Neural cell (in vitro differentiated cells): Measurements from ENCODE around the gene UGT1A4. TPM values are rescaled to one million over a fixed set of nuclear protein-coding genes. Genes with fewer than 3 reads are reported as not detected.

ENCODE experiments used
- H2AFZ ChIP-seq: fragments of 200-600, 300-800 bp; sonication (generic), shearing (Covaris generic); 2 replicates; pipeline ENCODE4 v1.6.0; 2014; ENCODE audit warnings: low read depth, mild to moderate bottlenecking, antibody characterized with exemption, low read length, moderate library complexity
- H3F3A ChIP-seq: fragments of 200-600 bp; shearing (Covaris generic); 2 replicates; pipeline ENCODE4 v1.6.1; 2016; ENCODE audit warnings: mild to moderate bottlenecking, moderate library complexity, mixed read lengths, antibody characterized with exemption, low read length; ENCODE audit not compliant: insufficient read depth, poor library complexity, severe bottlenecking
- H3K27ac ChIP-seq: fragments of 200-600, 300-800 bp; sonication (generic), shearing (Covaris generic); 2 replicates; pipeline ENCODE4 v1.5.1; 2014; ENCODE audit warnings: mild to moderate bottlenecking, low read length, moderate library complexity
- H3K27me3 ChIP-seq: fragments of 300-800, 200-600 bp; sonication (generic), shearing (Covaris generic); 2 replicates; pipeline ENCODE4 v1.6.0; 2014; ENCODE audit warnings: mild to moderate bottlenecking, low read depth, low read length, moderate library complexity; ENCODE audit not compliant: insufficient read depth
- H3K36me3 ChIP-seq: fragments of 300-800, 200-600 bp; sonication (generic), shearing (Covaris generic); 2 replicates; pipeline ENCODE4 v1.5.1; 2014; ENCODE audit warnings: mild to moderate bottlenecking, antibody characterized with exemption, low read length, moderate library complexity; ENCODE audit not compliant: insufficient read depth
- H3K4me2 ChIP-seq: fragments of 300-800, 200-600 bp; sonication (generic), shearing (Covaris generic); 2 replicates; pipeline ENCODE4 v1.6.0; 2014; ENCODE audit warnings: mild to moderate bottlenecking, low read length
- H3K4me3 ChIP-seq: fragments of 300-800, 200-600 bp; sonication (generic), shearing (Covaris generic); 2 replicates; pipeline ENCODE4 v1.5.1; 2014; ENCODE audit warnings: mild to moderate bottlenecking, low read length, moderate library complexity
- H3K79me2 ChIP-seq: fragments of 200-600 bp; shearing (Covaris generic); replicated peaks from 2 replicates; pipeline ENCODE4 v1.6.0; 2014; ENCODE audit warnings: mild to moderate bottlenecking, low read length, moderate library complexity; ENCODE audit not compliant: insufficient read depth
- H3K9ac ChIP-seq: fragments of 300-800, 200-600 bp; sonication (generic), shearing (Covaris generic); 2 replicates; pipeline ENCODE4 v1.6.1; 2016; ENCODE audit warnings: mild to moderate bottlenecking, low read length, mixed read lengths
- H3K9me2 ChIP-seq: fragments of 200-600 bp; shearing (Covaris generic); 2 replicates; pipeline ENCODE4 v1.6.1; 2016; ENCODE audit warnings: mild to moderate bottlenecking, low read length, mixed read lengths; ENCODE audit not compliant: insufficient read depth
- H3K9me3 ChIP-seq: fragments of 200-600, 300-800 bp; sonication (generic), shearing (Covaris generic); 2 replicates; pipeline ENCODE4 v1.6.1; 2016; ENCODE audit warnings: mild to moderate bottlenecking, mixed run types, low read length, moderate library complexity, mixed read lengths
- H4K20me1 ChIP-seq: fragments of 200-600 bp; shearing (Covaris generic); 2 replicates; pipeline ENCODE4 v1.6.1; 2016; ENCODE audit warnings: mild to moderate bottlenecking, mixed run types; ENCODE audit not compliant: insufficient read depth
- EZH2 ChIP-seq: fragments of 200-600, 300-800 bp; shearing (Covaris generic), sonication (generic); IDR thresholded peaks from 2 replicates; pipeline ENCODE4 v1.6.1; 2014; ENCODE audit warnings: antibody characterized with exemption, low read length, borderline replicate concordance, mild to moderate bottlenecking; ENCODE audit not compliant: insufficient read depth, poor library complexity, severe bottlenecking
- MXI1 ChIP-seq: fragments of 450-650 bp; conservative IDR thresholded peaks from 2 replicates; pipeline ENCODE4 v1.6.1; 2014; ENCODE audit warnings: antibody characterized with exemption, mild to moderate bottlenecking; ENCODE audit not compliant: poor library complexity, severe bottlenecking
- RAD21 ChIP-seq: fragments of 450-650 bp; conservative IDR thresholded peaks from 2 replicates; pipeline ENCODE4 v1.6.1; 2014; ENCODE audit warnings: antibody characterized with exemption, mild to moderate bottlenecking, moderate library complexity
- SMC3 ChIP-seq: fragments of 450-650 bp; conservative IDR thresholded peaks from 2 replicates; pipeline ENCODE4 v1.6.1; 2014; ENCODE audit warnings: antibody characterized with exemption, mild to moderate bottlenecking, moderate library complexity; ENCODE audit not compliant: poor library complexity
- polyA plus RNA-seq: library from polyadenylated mRNA; depleted of rRNA; stranded (reverse); fragments of >200 nt; gene quantifications from 2 replicates; pipeline ENCODE4 v1.2.3, GENCODE V29; 2014
- TF ChIP-seq, protein P1 (sequence below): IDR thresholded peaks from 2 replicates; pipeline ENCODE4 v1.6.1; 2012; ENCODE audit warnings: borderline replicate concordance

The UGT1A4 gene
- polyA plus RNA-seq, 1 donor from 2014 or later: not detected

DNA sequence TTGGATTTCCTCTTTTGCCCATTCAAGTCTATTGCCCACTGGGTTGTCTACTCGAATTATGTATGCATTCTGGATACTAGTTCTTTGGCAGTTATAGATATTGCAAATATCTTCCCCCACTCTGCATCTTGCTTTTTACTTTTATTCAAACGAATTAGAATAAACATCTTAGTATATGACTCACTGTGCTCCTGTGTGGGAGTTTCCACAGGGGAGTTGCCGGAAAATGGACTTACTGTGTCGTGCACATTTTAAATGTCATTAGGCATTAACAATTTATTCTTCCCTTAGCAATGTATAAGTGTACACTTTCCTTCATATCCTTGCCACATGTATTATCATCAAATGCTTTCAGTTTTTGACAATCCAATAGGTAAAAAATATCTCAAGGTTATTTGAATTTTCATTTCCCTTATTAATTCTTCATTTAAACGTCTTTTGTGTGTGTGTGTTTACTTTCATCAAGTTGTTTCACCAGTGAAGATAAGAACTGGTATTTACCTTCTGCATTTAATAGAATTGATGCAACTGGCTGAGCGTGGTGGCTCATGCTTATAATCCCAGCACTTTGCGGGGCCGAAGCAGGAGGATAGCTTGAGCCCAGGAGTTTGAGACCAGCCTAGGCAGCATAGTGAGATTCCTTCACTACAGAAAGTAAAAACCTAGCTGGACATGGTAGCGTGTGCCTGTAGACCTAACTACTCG lies 10.4 kb upstream of the UGT1A4 start:
- H3K9me2 ChIP-seq: no peaks in the 10 kb centered on the region
- H3K9me3 ChIP-seq: no peaks in the 10 kb centered on the region
- H4K20me1 ChIP-seq: no peaks in the 10 kb centered on the region
- H3K36me3 ChIP-seq: no peaks in the 10 kb centered on the region
- TF ChIP-seq MXI1 (no peak), SMC3 (no peak)
- TF ChIP-seq, protein P1, sequence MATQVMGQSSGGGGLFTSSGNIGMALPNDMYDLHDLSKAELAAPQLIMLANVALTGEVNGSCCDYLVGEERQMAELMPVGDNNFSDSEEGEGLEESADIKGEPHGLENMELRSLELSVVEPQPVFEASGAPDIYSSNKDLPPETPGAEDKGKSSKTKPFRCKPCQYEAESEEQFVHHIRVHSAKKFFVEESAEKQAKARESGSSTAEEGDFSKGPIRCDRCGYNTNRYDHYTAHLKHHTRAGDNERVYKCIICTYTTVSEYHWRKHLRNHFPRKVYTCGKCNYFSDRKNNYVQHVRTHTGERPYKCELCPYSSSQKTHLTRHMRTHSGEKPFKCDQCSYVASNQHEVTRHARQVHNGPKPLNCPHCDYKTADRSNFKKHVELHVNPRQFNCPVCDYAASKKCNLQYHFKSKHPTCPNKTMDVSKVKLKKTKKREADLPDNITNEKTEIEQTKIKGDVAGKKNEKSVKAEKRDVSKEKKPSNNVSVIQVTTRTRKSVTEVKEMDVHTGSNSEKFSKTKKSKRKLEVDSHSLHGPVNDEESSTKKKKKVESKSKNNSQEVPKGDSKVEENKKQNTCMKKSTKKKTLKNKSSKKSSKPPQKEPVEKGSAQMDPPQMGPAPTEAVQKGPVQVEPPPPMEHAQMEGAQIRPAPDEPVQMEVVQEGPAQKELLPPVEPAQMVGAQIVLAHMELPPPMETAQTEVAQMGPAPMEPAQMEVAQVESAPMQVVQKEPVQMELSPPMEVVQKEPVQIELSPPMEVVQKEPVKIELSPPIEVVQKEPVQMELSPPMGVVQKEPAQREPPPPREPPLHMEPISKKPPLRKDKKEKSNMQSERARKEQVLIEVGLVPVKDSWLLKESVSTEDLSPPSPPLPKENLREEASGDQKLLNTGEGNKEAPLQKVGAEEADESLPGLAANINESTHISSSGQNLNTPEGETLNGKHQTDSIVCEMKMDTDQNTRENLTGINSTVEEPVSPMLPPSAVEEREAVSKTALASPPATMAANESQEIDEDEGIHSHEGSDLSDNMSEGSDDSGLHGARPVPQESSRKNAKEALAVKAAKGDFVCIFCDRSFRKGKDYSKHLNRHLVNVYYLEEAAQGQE: no peak
- no peak overlapping the region for H2AFZ ChIP-seq
- H3F3A ChIP-seq: no peaks in the 10 kb centered on the region
- H3K27ac ChIP-seq: no peak overlapping the region
- H3K9ac ChIP-seq: no peak overlapping the region
- H3K4me2 ChIP-seq: no peak overlapping the region
- no peaks in the 10 kb centered on the region for H3K79me2 ChIP-seq
- no peaks in the 10 kb centered on the region for H3K27me3 ChIP-seq
- no peak overlapping the region for H3K4me3 ChIP-seq

DNA sequence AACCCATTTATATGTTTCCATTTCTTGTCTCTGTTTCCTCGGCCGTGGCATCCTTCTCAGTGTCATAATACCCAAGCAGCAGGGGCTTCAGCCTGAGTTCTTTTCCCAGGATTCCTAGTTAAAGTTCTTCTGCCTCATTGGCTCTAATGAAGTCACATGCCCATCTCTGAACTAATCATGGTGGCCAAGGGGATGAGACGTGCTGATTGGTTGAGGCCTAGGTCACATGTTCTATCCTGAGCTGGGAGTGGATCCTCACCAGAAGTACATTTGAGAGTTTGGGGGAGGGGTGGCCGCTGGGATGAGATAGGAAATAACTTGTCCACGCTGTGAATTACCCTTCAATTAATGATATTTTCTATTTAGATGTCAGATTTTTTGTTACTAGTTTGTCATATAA lies 9.6 kb upstream of the UGT1A4 start:
- H3K9me2 ChIP-seq: no peaks in the 10 kb centered on the region
- no peak for TF ChIP-seq EZH2
- no peak for TF ChIP-seq SMC3
- TF ChIP-seq, protein P1: no peak
- TF ChIP-seq MXI1: no peak
- TF ChIP-seq RAD21: no peak
- H2AFZ ChIP-seq: no peak overlapping the region
- no peak overlapping the region for H3K4me3 ChIP-seq
- no peaks in the 10 kb centered on the region for H3K9me3 ChIP-seq
- H3K27ac ChIP-seq: no peak overlapping the region
- H3F3A ChIP-seq: no peaks in the 10 kb centered on the region
- H3K36me3 ChIP-seq: no peaks in the 10 kb centered on the region
- no peaks in the 10 kb centered on the region for H3K79me2 ChIP-seq
- no peak overlapping the region for H3K4me2 ChIP-seq
- H3K27me3 ChIP-seq: no peaks in the 10 kb centered on the region
- no peak overlapping the region for H3K9ac ChIP-seq
- no peaks in the 10 kb centered on the region for H4K20me1 ChIP-seq
